Measurements from ENCODE around the gene CCM2.
A peak's percentile ranks its signal among the peaks of the same experiment; 100 is the strongest.
"Not testable (repeated sequence)": the region's sequence is repeated elsewhere in the genome, so short reads cannot be mapped to it uniquely, and the experiment has no call there.

Gene CCM2

DNA sequence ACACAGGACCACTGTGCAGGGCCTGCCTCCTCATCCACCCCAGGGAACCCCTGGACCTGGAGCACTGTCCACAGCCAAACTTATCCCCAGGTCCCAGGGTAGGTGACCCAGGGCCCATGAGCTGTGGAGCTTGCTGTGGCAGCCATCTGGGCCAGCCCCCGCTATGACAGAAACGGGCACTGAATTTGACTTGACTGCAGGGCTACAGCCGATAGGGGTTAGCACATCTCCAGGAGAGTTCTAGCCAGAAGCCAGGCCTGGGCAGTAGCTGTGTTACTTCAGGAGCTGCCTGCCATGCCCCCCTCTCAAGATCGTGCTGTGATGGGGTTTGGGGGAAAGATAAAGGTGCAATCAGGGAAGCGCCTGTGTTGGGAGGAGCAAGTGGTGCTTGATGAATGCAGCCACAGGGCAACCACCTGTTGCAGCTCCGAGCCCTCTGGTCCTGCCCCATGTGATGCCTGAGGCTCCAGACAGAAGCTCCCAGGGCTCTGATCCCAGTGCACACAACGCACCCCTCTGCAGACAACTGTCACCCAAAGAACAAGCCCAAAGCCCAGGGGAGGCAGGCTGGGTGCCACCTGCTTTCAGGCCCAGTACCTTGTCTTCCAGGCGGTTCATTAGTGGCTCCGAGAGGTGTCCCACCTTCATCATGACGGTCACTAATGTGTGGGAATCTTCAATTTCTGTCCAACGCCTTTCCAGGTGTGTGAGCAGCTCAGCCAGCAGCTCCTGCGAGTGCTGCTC lies 105.0 kb downstream of the CCM2 start:
- no peak for DNase-seq

DNA sequence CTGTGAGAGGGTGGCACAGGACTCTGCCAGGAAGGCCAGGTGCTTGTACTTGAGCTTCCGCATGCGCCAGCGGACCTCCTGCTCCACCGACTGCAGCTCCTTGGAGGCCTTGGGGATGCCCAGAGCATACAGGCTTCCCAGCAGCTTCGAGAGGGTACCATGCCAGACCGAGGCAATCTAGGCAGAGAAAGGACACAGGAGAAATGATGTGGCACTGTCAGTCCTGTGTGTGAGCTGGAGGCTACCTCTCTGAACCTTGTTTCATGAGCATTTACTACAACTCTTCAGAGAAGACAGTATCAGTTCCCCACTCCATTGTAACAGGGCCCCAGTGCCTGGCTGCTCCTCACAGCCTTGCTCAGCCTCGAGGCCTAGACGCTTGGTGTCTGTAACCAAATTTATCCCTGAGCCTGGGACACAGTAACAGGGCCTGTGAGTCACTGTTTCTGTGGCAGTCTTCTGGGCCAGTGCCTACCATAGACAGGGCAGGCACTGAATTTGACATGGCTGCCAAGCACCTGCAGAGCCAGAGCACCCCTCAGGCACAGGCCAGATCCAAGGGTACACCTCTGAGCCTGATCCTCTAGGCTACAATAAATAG lies 105.7 kb downstream of the CCM2 start:
- no peak for DNase-seq

DNA sequence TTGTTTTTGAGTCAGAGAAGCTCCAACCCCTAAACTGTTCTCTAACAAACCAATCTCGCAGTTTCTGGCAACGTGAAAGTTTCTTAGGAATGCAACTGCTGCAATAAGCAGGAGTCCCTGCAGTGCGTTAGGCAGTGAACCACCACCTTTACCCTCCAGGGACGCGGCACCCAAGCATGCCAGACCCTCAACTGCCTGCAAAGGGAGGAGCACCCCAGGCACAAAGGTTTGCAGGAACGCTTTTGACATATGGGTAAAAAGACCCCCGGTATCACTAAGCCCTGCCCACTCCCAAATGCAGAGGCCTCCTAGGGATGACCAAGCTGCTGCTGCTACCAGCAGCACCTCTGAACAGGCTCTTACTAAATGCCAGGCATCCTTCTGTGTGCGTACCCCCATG lies 106.8 kb downstream of the CCM2 start:
- DNase-seq = no peak

DNA sequence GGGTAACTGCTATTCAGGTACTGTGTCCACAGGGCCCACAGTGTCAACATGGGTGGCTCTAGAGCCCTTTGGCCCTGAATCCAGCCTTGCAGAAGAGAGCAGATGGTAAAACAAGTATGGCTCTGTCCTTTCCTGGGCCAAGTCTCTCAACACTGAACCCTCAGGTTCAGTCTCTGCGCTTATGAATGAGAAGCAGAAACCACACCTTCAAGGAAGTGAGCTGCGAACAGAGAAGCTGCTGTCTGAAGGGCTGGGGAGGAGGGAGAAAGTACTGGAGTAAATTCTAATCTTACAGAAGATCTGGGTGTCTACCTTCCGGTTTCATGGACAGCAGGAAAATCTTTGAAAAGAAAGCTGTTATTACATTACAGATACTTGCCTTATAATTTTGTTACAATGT lies 107.4 kb downstream of the CCM2 start:
- DNase-seq = no peak

GRCh38 chr7:45108863-45109262 lies 108.9 kb downstream of the CCM2 start:
- DNase-seq = no peak

GRCh38 chr7:45111298-45112223 lies 111.6 kb downstream of the CCM2 start, which contains the start of gene TBRG4:
Gene TBRG4, minus strand, starts transcription at chr7:45111697. Its CDS starts 2,460 bp downstream, at chr7:45109237.
- DNase-seq = peak; percentile 94 to 99 (median 99)

DNA sequence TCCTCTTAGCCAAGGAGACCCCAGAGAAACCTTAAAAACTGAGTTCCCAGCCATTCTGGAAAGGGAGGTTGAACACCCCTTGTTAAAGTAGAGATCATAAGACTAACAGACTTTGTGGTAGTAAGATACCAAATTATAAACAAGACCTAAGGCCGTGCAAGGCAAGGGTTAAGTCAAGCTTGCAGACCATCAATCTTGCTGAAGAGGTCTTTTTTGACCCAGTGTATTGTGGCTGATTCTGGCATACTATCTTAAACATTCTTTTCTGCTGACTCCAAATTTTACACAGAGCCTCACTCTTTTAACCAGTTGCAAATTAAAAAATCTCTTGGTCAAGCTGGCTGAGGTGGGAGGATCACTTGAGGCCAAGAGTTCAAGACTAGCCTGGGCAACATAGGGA lies 112.6 kb downstream of the CCM2 start:
- no peak for DNase-seq

- DNase-seq = not testable (repeated sequence)
Measured at GRCh38 chr7:45114257-45114656, 114.3 kb downstream of the CCM2 start.

- DNase-seq = no peak
Measured at GRCh38 chr7:45114926-45115325, 114.9 kb downstream of the CCM2 start.

DNA sequence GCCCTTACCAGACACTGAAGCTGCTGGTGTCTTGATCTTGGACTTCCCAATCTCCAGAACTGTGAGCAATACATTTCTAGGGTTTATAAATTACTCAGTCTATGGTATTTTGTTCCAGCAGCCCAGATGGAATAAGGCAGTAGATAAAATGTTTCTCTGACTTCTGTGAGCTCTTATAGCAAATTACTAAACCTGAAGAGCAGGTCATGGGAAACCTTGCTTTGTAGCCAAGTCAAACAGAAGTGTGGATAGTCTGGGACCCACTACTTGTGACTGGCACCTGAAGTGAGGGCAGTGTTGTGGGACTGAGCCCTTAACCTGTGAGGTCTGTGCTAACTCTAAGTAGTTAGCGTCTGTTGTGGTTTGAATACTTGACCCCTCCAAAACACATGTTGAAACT lies 116.0 kb downstream of the CCM2 start:
- no peak for DNase-seq

DNA sequence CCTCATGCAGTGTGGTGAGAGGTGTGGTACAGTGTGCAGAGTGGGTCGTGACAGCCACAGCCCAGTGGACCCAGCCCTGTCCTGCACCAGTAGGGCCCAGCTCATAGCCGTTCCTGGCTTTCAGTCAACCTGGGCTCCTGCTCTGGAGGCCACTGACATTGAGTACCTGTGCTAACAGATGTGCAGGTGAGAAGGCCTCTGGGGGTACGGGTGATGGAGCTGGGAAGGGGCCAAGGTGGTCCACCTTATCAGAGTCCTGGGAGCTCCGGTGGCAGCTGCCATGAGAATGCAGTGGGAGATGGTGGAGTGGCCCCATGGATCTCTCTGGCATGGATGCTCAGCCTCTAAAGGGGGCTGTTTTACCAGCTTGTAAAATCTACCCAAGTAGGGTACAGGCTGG lies 117.6 kb downstream of the CCM2 start:
- no peak for DNase-seq

DNA sequence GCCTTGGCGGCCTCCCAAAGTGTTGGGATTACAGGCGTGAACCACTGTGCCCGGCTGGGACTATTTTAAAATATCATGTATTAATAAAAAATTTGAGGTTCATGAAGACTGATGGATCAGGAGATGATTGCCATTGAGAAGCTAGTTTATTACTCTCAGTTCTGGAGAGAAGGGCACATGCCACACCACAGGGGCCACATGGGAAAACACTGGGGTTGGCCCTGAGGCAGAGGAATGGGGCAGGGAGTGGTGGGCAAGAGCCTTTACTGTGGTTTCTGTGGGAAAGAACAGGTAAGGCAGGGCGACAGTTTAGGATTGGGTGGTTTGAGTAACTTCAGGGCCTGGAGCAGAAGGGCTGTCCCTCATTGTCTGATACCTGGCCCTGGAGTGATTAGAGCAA lies 118.3 kb downstream of the CCM2 start:
- no peak for DNase-seq

- no peak for DNase-seq
Measured at GRCh38 chr7:45118889-45119331, 118.9 kb downstream of the CCM2 start.

GRCh38 chr7:45119550-45119949 lies 119.5 kb downstream of the CCM2 start:
- DNase-seq = no peak

DNA sequence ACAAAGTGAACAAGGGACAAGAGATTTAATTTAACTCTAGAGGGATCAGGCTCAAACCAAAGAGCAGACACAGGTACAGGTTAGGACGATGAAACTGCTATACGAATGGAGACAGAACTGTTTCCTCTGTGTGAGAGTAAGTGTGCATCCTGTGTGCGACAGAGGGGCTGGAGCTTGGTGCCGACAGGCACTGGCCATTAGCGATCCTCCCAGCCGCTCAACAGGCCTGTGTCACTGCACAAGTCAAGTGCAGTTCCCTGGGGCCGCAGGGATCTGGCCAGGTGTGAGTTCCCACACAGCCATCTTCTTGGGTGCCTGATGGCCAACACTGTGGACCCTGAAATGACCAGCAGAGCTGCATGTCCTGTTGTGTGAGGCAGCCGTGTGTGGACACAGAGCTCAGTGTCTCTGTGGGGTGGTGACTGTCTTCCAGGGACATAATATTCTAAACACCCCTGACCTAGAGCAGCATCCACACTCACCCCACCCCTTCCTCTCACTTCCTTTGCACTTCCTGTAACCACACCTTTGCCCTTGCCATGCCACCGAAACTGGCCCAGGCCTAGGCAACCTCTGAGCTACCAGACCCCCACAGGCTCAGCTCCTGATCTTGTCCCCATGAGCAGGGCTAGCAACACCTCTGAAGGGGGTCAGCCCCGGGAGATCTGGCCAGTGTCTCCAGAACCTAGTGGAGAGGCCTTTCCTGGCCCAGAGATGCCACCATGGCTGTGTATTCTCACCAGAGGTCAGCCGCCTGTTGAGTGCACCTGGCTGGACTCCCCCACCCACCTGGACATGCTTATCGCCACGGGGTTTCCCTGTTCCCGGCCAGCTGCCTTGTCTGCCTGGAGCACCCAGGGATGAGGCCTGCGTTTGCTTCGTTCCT lies 123.2 kb downstream of the CCM2 start:
- peak in 1 of 3 experiments; percentile 30 for DNase-seq

DNA sequence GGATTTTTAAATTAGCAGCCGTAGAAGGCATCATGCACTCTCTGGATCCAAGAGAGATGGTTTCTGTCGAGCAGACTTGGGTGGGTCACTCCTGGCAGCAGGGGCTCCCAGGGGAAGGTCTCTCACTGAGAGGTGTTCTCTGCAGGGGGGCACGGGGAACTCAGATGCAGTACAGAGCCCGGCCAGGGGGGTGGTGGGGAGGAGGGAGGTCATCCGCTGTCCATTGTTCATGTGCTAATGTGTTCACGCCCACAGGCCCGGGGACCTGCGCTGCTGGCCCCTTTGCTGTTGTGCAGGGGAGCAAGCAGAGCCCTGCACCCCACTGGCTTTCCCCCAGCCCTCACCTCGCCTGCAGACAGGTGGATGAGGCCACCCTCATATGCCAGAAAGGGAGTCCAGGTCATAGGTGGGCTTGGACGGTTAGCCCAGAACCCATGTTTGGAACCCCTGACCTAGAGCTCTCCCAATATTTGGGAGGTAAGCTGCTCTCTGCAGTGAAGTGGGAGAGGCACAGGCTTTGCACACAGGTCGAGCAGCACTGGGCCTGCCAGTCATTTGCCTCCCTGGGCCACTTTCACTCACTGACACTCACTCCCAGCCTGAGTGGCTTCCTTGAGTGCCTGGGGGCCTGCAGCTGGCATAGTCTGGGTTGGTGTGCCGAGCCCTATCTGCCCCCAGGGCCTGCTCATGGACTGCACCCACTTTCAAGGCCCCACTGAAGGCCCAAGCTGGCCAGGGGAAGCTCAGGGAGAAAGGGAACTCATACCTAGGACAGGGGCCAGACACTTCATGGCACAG lies 124.1 kb downstream of the CCM2 start:
- peak in 1 of 3 experiments; percentile 30 for DNase-seq

- DNase-seq = no peak
Measured at GRCh38 chr7:45125193-45125904, 125.3 kb downstream of the CCM2 start.
